Amniotic epithelial cell (primary cell): ENCODE measurements around the gene TUBB3.

Experiments used
- DNase-seq: peaks from one replicate; pipeline ENCODE4 v3.0.0-alpha.2; 2010; ENCODE audit warnings: low read depth

TUBB3 gene

DNA sequence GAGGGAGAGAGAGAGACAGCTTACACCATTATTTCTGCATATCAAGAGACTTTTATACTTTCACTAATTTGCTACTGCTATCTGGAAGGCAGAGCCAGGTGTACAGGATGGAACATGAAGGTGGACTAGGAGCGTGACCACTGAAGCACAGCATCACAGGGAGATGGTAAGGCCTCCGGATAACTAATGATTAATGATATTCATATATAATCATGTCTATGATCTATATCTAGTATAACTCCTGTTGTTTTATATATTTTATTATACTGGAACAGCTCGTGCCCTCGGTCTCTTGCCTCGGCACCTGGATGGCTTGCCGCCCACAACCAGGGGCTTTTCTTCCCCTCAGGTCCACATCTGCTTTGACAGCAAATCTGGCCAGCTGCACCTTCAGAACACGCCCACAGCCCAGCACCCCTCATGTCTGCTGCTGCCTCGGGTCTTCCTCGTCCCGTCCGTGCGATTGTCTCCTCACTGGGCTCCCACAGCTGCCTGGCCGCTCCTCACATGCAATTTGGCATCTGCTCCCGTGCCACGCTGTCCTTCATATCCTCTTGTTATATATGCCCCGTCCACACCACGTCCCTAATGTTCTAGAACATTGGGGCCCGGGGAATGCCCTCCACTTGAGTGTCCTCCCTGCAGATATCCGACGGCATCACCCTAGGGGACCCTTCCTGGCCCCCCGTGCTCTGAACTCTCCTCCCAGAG is 15.2 kb downstream of the TUBB3 start:
- DNase-seq, result no peak

GRCh38 chr16:89944773-89945172 is 21.6 kb downstream of the TUBB3 start:
- DNase-seq, result no peak

- DNase-seq, result no peak
Measured at GRCh38 chr16:89945654-89946053, 22.5 kb downstream of the TUBB3 start.

DNA sequence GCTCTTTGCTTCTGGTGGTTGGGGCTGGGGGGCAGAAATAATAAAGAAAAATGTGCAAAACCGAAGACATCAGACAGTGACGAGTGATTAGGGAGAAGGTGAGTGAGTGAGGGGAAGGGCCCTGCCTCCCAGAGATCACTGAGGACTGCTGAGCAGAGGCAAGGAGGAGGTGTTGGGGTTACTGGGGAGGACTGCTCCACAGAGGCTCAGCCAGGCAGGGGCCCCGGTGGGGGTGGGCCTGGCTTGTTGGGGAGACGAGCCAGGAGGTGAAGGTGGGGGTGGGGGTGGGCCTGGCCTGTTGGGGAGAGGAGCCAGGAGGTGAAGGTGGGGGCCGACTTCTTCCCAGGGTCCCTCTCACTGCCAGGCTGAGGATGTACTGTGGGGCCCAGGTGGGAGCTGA is 23.4 kb downstream of the TUBB3 start:
- no peak for DNase-seq

GRCh38 chr16:89949121-89949742 is 26.1 kb downstream of the TUBB3 start:
- DNase-seq, result no peak

DNA sequence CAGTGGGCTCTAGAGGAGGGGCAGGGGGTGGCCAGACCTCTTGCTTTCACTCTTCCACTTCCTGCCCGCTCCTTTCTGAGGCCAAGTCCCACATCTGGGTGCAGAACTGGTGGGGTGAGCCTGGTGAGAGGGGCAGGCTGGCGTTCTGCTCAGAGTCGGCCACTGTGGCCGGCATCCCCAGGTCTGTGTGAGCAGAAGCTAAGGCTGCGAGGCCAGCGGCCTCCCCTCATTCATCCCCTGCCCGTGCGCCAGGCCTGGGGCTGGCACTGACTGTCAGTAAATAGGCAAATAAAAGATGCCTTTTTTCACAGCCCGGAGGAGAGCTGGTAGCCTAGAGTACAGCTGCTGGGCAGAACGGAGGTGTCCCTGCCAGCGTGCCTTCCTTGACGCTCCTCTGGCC is 26.6 kb downstream of the TUBB3 start:
- no peak for DNase-seq

GRCh38 chr16:89951509-89951908 is 28.4 kb downstream of the TUBB3 start:
- DNase-seq, result no peak

DNA sequence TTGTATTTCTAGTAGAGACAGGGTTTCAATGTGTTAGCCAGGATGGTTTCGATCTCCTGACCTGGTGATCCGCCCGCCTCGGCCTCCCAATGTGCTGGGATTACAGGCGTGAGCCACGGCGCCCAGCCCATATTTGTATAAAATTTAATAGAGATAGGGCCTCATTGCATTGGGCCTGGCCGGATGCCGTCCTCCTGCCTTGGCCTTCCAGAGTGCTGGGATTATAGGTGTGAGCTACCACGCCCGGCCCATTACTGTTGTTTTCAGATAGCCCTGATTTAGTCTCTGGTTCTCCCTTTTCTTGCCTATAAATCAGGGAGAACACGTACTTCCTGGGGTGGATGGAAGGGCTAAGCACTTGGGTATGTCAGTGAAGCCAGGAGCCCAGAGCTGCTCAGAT is 28.9 kb downstream of the TUBB3 start:
- no peak for DNase-seq

- no peak for DNase-seq
Measured at GRCh38 chr16:89952551-89952950, 29.4 kb downstream of the TUBB3 start.

- DNase-seq, result no peak
Measured at GRCh38 chr16:89953671-89954406, 30.7 kb downstream of the TUBB3 start.

GRCh38 chr16:89954462-89954861 is 31.3 kb downstream of the TUBB3 start:
- DNase-seq, result no peak

- DNase-seq, result no peak
Measured at GRCh38 chr16:89955001-89955685, 32.0 kb downstream of the TUBB3 start.

- DNase-seq, result no peak
Measured at GRCh38 chr16:89956505-89957215, 33.5 kb downstream of the TUBB3 start.

DNA sequence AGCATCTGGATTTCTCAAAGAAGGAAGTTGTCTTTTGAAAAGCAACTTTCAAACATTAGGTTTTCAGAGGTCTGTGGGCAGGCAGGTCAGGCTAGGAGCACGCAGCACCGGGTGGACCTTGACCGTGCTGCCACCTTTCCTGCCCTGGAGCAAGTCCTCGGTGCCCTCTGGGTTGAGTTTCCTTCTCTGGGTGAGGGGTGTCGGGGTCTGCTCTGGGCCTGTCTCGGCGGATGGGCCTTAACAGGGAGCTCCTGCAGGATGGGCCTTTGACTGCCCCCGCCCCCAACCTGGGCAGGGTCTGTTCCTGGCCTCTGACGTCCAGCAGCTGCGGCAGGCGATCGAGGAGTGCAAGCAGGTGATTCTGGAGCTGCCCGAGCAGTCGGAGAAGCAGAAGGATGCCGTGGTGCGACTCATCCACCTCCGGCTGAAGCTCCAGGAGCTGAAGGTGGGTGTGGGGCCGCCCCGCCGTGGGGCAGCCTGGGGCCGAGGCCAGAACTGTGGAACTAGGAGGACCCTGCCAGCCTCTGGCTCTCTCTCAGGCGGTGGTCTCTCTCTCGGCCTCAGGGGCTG is 34.2 kb downstream of the TUBB3 start:
- DNase-seq, result no peak

DNA sequence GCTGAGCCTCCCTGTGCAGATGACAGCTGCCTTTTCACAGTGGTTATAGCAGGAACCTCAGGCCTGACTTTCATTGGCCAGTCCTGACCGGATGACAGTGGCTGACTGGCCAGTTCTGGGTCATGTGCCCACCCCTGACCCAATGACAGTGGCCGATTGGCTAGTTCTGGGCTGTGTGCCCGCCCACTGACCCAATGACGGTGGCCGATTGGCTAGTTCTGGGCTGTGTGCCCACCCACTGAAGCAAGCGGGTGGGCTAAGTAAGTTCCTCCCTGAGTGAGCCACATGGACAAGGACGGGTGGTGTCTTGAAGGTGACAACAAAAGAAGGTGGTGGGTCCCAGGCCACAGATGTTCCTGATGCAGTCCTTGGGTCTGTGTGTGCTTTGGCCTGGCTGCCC is 34.9 kb downstream of the TUBB3 start:
- DNase-seq, result peak; percentile 26

DNA sequence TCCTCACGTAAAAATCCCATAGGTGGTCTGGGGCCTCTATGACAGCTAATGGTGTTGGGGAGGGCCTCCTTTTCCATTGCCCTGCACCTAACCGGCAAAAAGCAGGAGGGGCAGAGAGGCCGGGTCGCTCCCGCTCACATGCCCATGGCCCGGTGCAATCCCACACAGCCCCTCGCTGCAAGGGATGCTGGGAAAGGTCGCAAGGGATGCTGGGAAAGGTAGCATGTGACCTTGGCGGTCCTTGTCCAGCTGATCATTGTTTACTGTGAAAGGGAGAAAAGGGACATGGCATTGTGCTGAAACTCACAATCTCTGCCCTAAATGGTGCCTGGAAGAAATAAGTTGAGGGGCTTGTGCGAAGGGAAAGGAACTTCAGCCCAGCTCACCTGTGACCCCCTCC is 35.5 kb downstream of the TUBB3 start:
- DNase-seq, result no peak

- DNase-seq, result no peak
Measured at GRCh38 chr16:89960966-89961365, 37.8 kb downstream of the TUBB3 start.

- DNase-seq, result no peak
Measured at GRCh38 chr16:89961920-89962319, 38.8 kb downstream of the TUBB3 start.

GRCh38 chr16:89962754-89963498 is 39.8 kb downstream of the TUBB3 start:
- no peak for DNase-seq

- DNase-seq, result no peak
Measured at GRCh38 chr16:89964201-89964600, 41.1 kb downstream of the TUBB3 start.
